Measurements from ENCODE around the gene DIP2B.

GRCh38 chr12:50775251-50775650 is 270.5 kb downstream of the DIP2B start:
- TF ChIP-seq CTCF (IDR thresholded peaks at IDR 0.05) (no peak), POLR2A (IDR thresholded peaks at IDR 0.05) (no peak), EP300 (IDR thresholded peaks at IDR 0.05) (no peak)

Measured in suprapubic skin (tissue), 3 donors.